Stimulated activated naive CD8-positive, alpha-beta T cell treated with anti-CD3 and anti-CD28 coated beads, Interleukin-15, Interleukin-2, amounts not matched to agents 100 ng/mL and 50 ng/mL, for 24 hours (primary cell): Measurements from ENCODE around the gene SH3TC1.
A peak's percentile ranks its signal among the peaks of the same experiment; 100 is the strongest.

Source experiments
- H3K27ac Mint-ChIP-seq: one replicate; pipeline ENCODE4 v1.8.0; 2021; ENCODE audit warnings: mild to moderate bottlenecking, mixed read lengths
- H3K27me3 Mint-ChIP-seq: one replicate; pipeline ENCODE4 v1.8.0; 2021; ENCODE audit warnings: mixed read lengths
- H3K36me3 Mint-ChIP-seq: one replicate; pipeline ENCODE4 v1.8.0; 2021; ENCODE audit warnings: low read depth, mixed read lengths
- H3K4me1 Mint-ChIP-seq: one replicate; pipeline ENCODE4 v1.8.0; 2021; ENCODE audit warnings: low read depth, mixed read lengths
- H3K4me3 Mint-ChIP-seq: one replicate; pipeline ENCODE4 v1.8.0; 2021; ENCODE audit warnings: mild to moderate bottlenecking, mixed read lengths
- H3K9me3 Mint-ChIP-seq: one replicate; pipeline ENCODE4 v1.8.0; 2021; ENCODE audit warnings: mixed read lengths

SH3TC1 gene

DNA sequence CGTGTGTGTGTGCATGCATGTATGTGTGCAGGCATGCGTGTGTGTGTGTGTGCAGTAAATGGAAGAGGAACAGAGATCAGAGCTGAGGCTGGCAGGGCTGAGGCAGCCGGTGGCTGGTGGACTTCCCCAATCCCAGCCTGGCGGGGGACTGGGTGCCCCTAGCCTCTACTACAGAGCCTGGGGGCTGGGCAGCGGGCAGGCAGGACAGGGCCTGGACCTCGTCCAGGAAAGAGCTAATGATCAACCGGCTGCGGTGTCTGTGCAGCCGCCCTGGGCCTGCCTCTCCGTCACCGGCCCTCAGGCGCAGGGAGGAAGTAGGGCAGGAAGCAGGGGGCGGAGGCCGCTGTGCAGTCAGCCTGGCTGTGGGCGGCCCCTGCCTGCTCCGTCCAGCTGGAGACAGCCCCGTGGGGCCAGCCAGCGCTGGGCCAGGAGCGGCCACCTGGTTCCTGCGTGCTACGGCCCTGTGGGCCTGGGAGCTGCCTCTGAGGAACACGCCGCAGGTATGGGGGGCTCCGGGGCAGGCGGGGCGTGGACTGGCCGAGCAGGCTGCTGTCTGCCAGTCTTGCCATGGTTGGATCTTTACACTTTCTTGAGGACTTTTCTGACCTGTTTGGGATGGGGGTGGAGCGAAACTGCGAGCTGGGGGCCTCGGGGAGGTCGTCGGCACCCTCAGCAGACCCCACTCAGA is at the start of gene SH3TC1:
SH3TC1 (plus strand) TSS at position 385 of the 688 bp plus-strand sequence. CDS start 5,905 bp downstream, outside the sequence.
- Mint-ChIP-seq H3K4me3 (peak within 1 kb of the TSS; percentile 80), H3K36me3 (no peaks in the 10 kb centered on the region), H3K27ac (peak within 1 kb of the TSS; percentile 60), H3K4me1 (peaks cover 37% of the 10 kb centered on the region), H3K9me3 (no peaks in the 10 kb centered on the region), H3K27me3 (no peaks in the 10 kb centered on the region)

- Mint-ChIP-seq H3K36me3 (no peaks in the 10 kb centered on the region), H3K9me3 (no peaks in the 10 kb centered on the region), H3K4me1 (peaks cover 2% of the 10 kb centered on the region), H3K27me3 (no peaks in the 10 kb centered on the region), H3K27ac (no peak overlapping the region), H3K4me3 (no peak overlapping the region)
Measured at GRCh38 chr4:8149664-8150063, 49.4 kb upstream of the SH3TC1 start.

DNA sequence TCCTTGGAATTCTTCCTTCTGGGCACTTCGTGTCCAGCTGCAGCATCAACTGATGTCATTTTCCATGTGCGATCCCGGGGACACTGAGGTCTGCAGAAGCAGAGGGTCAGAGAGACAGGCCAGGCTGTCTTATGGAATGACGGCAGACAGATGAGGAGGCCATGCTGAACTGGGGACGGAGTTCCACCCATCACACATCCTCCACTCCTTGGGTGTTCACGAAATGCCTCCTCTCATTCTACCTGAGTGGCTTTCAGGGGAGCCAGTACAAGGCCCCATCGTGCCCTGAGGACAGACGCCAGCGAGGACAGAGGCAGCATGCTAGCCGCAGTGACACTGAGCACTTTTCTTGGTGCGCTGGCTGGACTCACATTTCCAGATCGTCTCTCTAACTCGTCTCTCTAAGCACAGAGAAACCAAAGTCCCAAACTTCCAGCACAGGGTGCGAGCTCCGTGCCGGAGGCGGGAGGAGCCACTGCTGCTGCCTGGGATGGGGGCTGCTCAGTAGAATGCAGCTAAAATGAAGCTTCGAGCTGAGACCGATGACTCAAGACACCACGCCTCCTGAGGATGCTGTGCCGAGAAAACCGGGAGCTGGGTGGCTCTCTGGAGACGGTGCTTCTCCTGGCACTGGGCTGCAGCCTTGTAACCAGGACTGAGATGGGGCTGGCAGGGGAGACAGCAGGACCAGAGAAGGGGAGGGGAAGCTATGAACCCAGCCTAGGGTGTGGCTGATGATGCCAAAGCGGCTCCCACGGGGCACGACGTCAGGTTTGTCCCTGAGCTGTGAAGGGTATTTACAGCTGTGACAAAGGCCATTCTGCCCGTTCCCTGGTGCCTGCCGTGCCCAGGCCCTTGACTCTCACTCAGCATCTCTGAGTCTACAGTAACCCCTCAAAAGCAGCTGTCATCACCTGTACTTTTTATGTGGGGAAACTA is 48.7 kb upstream of the SH3TC1 start:
- no peaks in the 10 kb centered on the region for H3K36me3 Mint-ChIP-seq
- H3K9me3 Mint-ChIP-seq: no peaks in the 10 kb centered on the region
- no peak overlapping the region for H3K4me3 Mint-ChIP-seq
- no peak overlapping the region for H3K27ac Mint-ChIP-seq
- H3K27me3 Mint-ChIP-seq: no peaks in the 10 kb centered on the region
- H3K4me1 Mint-ChIP-seq: peaks cover 8% of the 10 kb centered on the region

DNA sequence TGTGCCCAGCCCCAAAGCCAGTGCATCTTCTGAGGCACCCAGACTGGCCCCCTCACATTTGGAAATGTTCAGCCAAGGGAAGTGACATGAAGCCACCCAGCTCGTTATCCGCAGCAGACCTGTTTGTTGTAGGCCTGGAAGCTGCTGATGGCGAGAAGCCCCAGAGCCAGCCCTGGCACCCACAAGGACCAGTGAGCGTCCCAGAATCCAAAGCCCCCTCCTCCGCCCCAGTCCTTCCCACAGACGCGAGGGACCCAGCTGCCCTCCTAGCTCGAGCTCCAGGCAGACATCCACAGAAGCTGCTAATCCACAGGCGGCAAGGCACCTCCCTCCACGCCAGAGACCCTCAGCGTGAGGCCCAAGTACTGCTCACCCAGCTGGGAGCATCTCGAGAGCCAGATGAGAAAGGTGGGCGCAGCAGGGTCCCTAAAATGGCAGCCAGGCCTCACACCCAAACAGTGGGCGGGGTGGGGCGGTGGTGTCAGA is 47.9 kb upstream of the SH3TC1 start:
- H3K9me3 Mint-ChIP-seq: no peaks in the 10 kb centered on the region
- peaks cover 11% of the 10 kb centered on the region for H3K4me1 Mint-ChIP-seq
- H3K4me3 Mint-ChIP-seq: no peak overlapping the region
- no peaks in the 10 kb centered on the region for H3K27me3 Mint-ChIP-seq
- H3K36me3 Mint-ChIP-seq: no peaks in the 10 kb centered on the region
- H3K27ac Mint-ChIP-seq: no peak overlapping the region

DNA sequence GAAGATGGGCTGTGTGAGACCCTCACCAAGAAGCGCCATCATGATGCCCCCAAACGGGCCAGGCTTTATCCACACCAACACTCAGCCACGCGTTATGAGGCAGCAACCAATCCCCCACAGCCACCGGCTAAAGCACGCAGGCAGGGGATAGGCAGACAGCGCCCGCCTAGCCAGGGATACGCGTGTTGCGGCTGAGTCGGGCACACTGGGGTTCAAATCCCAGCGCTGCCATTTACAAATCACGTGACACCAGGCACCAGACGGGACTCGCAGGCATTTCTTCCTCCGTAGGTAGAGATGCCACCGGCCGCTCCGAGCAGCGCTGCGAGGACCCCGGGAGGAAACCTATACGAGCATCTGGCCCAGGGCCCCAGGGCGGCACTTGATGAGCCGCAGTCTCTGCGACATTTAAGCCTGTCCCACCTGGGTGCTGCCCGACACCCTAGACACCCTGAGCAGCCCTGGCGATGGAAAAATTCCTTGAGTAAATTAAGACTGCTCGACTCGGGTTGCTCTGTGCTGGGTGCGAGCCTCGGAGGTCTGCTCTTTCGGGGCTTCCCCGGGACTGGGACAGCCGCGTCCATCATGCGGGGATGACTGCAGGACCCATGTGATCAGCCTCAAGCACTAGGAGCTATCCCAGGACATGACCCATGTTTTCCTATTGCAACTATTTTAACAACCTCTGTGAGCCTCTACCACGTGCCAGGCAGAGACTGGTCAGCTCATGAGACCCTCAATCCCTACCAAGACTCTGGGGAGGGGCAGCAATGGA is 46.8 kb upstream of the SH3TC1 start:
- H3K4me1 Mint-ChIP-seq: peaks cover 11% of the 10 kb centered on the region
- peaks cover 1% of the 10 kb centered on the region for H3K27me3 Mint-ChIP-seq
- H3K36me3 Mint-ChIP-seq: no peaks in the 10 kb centered on the region
- H3K4me3 Mint-ChIP-seq: no peak overlapping the region
- no peak overlapping the region for H3K27ac Mint-ChIP-seq
- no peaks in the 10 kb centered on the region for H3K9me3 Mint-ChIP-seq

DNA sequence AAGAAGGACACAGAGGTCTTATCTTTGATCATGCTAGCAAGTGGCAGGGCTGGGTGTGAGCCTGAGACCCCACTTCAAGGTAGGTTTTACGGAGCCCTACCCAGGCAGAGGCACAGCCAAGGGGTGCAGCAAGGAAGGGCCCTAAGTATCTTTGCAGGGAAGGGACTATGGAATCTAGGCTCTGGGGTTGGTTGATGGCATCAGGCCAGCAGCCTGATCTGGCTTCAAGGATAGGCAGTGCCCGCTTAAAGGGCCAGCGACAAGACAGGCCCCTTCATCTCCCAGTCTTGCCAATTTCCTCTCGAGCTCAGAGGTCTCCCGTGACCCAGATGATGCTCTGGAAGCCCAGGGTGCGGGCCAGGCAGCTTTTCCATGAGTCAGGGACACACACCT is 46.2 kb upstream of the SH3TC1 start:
- Mint-ChIP-seq H3K36me3 (no peaks in the 10 kb centered on the region), H3K27me3 (peaks cover 5% of the 10 kb centered on the region), H3K4me3 (no peak overlapping the region), H3K4me1 (peaks cover 13% of the 10 kb centered on the region), H3K9me3 (no peaks in the 10 kb centered on the region), H3K27ac (no peak overlapping the region)

GRCh38 chr4:8153441-8153840 is 45.6 kb upstream of the SH3TC1 start:
- H3K9me3 Mint-ChIP-seq: no peaks in the 10 kb centered on the region
- H3K36me3 Mint-ChIP-seq: no peaks in the 10 kb centered on the region
- H3K27ac Mint-ChIP-seq: no peak overlapping the region
- peaks cover 13% of the 10 kb centered on the region for H3K4me1 Mint-ChIP-seq
- no peak overlapping the region for H3K4me3 Mint-ChIP-seq
- peaks cover 5% of the 10 kb centered on the region for H3K27me3 Mint-ChIP-seq

GRCh38 chr4:8155048-8155447 is 44.0 kb upstream of the SH3TC1 start:
- peaks cover 24% of the 10 kb centered on the region for H3K4me1 Mint-ChIP-seq
- no peaks in the 10 kb centered on the region for H3K36me3 Mint-ChIP-seq
- no peak overlapping the region for H3K4me3 Mint-ChIP-seq
- H3K27ac Mint-ChIP-seq: no peak overlapping the region
- no peaks in the 10 kb centered on the region for H3K9me3 Mint-ChIP-seq
- peaks cover 5% of the 10 kb centered on the region for H3K27me3 Mint-ChIP-seq

GRCh38 chr4:8155660-8156421 is 43.2 kb upstream of the SH3TC1 start:
- H3K9me3 Mint-ChIP-seq: no peaks in the 10 kb centered on the region
- peaks cover 5% of the 10 kb centered on the region for H3K27me3 Mint-ChIP-seq
- H3K36me3 Mint-ChIP-seq: no peaks in the 10 kb centered on the region
- H3K4me3 Mint-ChIP-seq: no peak overlapping the region
- H3K27ac Mint-ChIP-seq: no peak overlapping the region
- H3K4me1 Mint-ChIP-seq: peaks cover 24% of the 10 kb centered on the region

- Mint-ChIP-seq H3K27ac (no peak overlapping the region), H3K36me3 (no peaks in the 10 kb centered on the region), H3K4me3 (no peak overlapping the region)
Measured at GRCh38 chr4:8156617-8157016, 42.5 kb upstream of the SH3TC1 start.

GRCh38 chr4:8157496-8157895 is 41.6 kb upstream of the SH3TC1 start:
- Mint-ChIP-seq H3K4me1 (peaks cover 24% of the 10 kb centered on the region), H3K27ac (no peak overlapping the region), H3K4me3 (no peak overlapping the region), H3K36me3 (no peaks in the 10 kb centered on the region), H3K9me3 (no peaks in the 10 kb centered on the region), H3K27me3 (peaks cover 5% of the 10 kb centered on the region)

More at GRCh38 chr4:8156617-8157016, 42.5 kb upstream of the SH3TC1 start:
- H3K9me3 Mint-ChIP-seq: no peaks in the 10 kb centered on the region
- peaks cover 5% of the 10 kb centered on the region for H3K27me3 Mint-ChIP-seq
- H3K4me1 Mint-ChIP-seq: peaks cover 24% of the 10 kb centered on the region

DNA sequence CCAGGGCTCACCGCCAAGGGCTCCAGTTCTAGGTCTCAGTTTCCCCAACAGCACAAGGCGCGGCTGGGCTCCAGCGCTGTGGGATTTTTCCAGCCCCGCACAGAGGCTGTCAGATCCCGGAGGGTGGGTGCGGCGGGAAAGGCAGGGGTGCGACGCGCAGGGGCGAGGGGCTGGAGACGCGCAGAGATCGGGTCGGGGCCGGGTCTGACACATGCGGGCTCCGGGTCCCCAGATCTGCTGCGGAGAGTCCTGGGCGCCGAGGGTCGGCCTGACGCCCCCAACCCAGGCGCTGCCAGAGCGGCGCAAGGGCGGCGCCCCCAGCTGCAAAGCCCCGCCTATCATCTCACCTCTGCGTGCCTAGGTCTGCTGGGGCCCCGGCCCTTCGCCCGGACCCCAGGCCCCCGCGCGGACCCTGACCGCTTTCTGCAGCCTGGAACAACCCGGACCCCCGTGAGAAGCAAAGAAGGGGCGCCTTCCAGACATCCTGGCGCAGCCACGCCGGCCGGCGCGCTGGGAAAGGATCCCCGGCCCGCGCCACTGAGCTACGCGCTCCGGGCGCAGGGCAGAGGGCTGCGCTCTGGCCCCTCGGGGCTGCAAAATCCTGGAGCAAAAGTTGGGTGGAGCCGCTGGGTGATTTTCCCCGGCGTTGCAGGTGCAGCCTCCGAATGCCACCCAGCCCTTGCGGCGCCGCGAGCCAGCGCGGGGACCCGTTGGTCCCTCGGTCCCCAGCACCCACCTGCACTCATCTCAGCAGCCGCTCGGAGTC is 41.0 kb upstream of the SH3TC1 start:
- Mint-ChIP-seq H3K9me3 (no peaks in the 10 kb centered on the region), H3K4me1 (peaks cover 24% of the 10 kb centered on the region), H3K36me3 (no peaks in the 10 kb centered on the region), H3K27me3 (peaks cover 5% of the 10 kb centered on the region), H3K4me3 (peak overlapping the region; percentile 45), H3K27ac (no peak overlapping the region)

- peak within 1 kb of the TSS; percentile 90 for H3K27ac Mint-ChIP-seq
- H3K4me3 Mint-ChIP-seq: peak within 1 kb of the TSS; percentile 97
- peaks cover 24% of the 10 kb centered on the region for H3K4me1 Mint-ChIP-seq
- no peaks in the 10 kb centered on the region for H3K9me3 Mint-ChIP-seq
- H3K27me3 Mint-ChIP-seq: peaks cover 5% of the 10 kb centered on the region
- no peaks in the 10 kb centered on the region for H3K36me3 Mint-ChIP-seq
Measured at GRCh38 chr4:8158710-8159536, 40.2 kb upstream of the SH3TC1 start, which contains the start of gene ABLIM2. Gene ABLIM2, minus strand, starts transcription at chr4:8158813. Its CDS starts 124 bp downstream, at chr4:8158689.
